Measurements from ENCODE around the gene B3GALT6. TPM values are rescaled to one million over a fixed set of nuclear protein-coding genes. Genes with fewer than 3 reads are reported as not detected.

The B3GALT6 gene
- total RNA-seq, 4 donors from 2014 or later: 1.8 to 23.5 (median 17.6) TPM

GRCh38 chr1:1262758-1263157 lies 30.7 kb downstream of the B3GALT6 start:
- H3K4me1 ChIP-seq: no peaks in the 10 kb centered on the region
- H3K9me3 ChIP-seq: no peaks in the 10 kb centered on the region
- intact Hi-C loops (cut with DNase I; ENCODE audit: low total_unique reads): no loop called here
- H3K27ac ChIP-seq: no peak overlapping the region
- no peak for DNase-seq
- H3K36me3 ChIP-seq: no peaks in the 10 kb centered on the region
- TF ChIP-seq, protein P1, sequence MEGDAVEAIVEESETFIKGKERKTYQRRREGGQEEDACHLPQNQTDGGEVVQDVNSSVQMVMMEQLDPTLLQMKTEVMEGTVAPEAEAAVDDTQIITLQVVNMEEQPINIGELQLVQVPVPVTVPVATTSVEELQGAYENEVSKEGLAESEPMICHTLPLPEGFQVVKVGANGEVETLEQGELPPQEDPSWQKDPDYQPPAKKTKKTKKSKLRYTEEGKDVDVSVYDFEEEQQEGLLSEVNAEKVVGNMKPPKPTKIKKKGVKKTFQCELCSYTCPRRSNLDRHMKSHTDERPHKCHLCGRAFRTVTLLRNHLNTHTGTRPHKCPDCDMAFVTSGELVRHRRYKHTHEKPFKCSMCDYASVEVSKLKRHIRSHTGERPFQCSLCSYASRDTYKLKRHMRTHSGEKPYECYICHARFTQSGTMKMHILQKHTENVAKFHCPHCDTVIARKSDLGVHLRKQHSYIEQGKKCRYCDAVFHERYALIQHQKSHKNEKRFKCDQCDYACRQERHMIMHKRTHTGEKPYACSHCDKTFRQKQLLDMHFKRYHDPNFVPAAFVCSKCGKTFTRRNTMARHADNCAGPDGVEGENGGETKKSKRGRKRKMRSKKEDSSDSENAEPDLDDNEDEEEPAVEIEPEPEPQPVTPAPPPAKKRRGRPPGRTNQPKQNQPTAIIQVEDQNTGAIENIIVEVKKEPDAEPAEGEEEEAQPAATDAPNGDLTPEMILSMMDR (IDR thresholded peaks at IDR 0.05): no peak
- TF ChIP-seq POLR2A (IDR thresholded peaks at IDR 0.05): no peak
- H3K4me3 ChIP-seq: no peak overlapping the region
- H3K27me3 ChIP-seq: no peaks in the 10 kb centered on the region

DNA sequence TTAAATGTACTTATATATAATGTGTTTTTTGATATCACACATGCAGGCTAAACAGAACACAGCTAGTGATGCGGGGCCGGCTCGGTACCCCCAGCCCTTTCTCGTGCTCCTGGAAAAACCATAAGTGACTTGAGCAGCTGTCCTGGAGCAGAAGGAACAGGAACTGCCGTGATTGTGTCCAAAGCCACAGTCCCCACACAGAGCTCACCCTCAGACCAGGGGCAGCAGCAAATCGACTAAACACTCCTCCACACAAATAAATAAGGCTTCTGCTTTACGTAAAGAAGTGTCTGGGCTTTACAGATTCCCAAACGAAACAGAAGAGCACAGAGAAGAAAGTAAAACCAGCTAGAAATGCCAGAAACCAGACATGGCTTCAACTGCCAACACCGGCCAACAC lies 32.0 kb downstream of the B3GALT6 start:
- no peak for TF ChIP-seq POLR2A (IDR thresholded peaks at IDR 0.05)
- TF ChIP-seq, protein P1 (IDR thresholded peaks at IDR 0.05): no peak
- intact Hi-C loops (cut with DNase I; ENCODE audit: low total_unique reads): no loop called here
- Histone ChIP-seq H3K9me3 (no peaks in the 10 kb centered on the region), H3K4me1 (no peaks in the 10 kb centered on the region), H3K27me3 (no peaks in the 10 kb centered on the region), H3K4me3 (no peak overlapping the region), H3K27ac (no peak overlapping the region), H3K36me3 (no peaks in the 10 kb centered on the region)
- DNase-seq: no peak

DNA sequence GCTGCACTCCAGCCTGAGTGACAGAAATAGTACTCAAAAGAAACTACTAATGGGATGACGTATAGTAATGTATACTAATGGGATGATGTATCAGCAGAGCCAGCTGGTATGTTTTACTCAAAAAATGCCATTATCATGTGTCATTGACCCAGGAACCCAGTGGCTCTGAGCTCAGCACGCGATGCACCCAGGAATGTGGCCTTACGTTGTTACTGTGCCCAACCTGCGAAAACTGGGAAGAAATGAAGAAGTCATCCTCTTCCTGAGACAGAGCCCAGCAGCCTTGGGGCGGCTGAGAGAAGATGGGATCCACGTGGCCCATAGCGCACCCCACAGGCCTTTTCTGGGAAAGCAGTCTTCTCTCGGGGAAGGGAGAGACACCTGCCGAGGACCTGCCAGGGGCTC lies 32.8 kb downstream of the B3GALT6 start:
- Histone ChIP-seq H3K27ac (no peak overlapping the region), H3K27me3 (no peaks in the 10 kb centered on the region), H3K4me1 (no peaks in the 10 kb centered on the region), H3K4me3 (no peak overlapping the region), H3K9me3 (no peaks in the 10 kb centered on the region), H3K36me3 (no peaks in the 10 kb centered on the region)
- DNase-seq: no peak
- no peak for TF ChIP-seq POLR2A (IDR thresholded peaks at IDR 0.05)
- TF ChIP-seq, protein P1 (IDR thresholded peaks at IDR 0.05): no peak
- intact Hi-C loops (cut with DNase I; ENCODE audit: low total_unique reads): no loop called here

GRCh38 chr1:1267488-1268283 lies 35.6 kb downstream of the B3GALT6 start:
- Histone ChIP-seq H3K27ac (no peak overlapping the region), H3K36me3 (no peaks in the 10 kb centered on the region), H3K4me1 (peaks cover 12 to 16% of the 10 kb centered on the region in 2 donors), H3K27me3 (no peaks in the 10 kb centered on the region), H3K9me3 (no peaks in the 10 kb centered on the region), H3K4me3 (no peak overlapping the region)
- TF ChIP-seq POLR2A (IDR thresholded peaks at IDR 0.05): no peak
- TF ChIP-seq, protein P1 (IDR thresholded peaks at IDR 0.05): no peak
- no peak for DNase-seq
- intact Hi-C loops (cut with DNase I; ENCODE audit: low total_unique reads): no loop called here

DNA sequence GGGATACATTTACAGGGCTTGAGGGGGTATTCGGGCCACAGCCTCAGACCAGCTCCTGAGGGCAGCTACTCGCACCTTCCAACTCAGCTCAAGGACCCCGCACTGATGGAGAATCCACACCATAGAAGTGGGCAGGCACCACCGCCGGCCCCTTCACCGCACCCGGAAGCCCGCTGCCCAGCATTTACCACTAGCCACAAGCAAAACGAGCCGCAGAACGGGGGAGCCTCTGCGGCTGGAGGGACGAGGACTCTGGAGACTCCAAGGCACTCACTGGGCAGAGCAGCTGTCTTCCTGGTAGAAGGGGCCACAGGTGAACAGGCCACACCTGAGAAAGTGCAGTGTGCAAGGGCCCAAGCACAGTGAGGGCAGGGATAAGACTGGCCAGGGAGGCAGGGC lies 36.2 kb downstream of the B3GALT6 start:
- H3K9me3 ChIP-seq: no peaks in the 10 kb centered on the region
- peaks cover 12 to 16% of the 10 kb centered on the region in 2 donors for H3K4me1 ChIP-seq

More for the DNA sequence above, 36.2 kb downstream of the B3GALT6 start:
- H3K27me3 ChIP-seq: no peaks in the 10 kb centered on the region
- H3K36me3 ChIP-seq: no peaks in the 10 kb centered on the region
- intact Hi-C loops (cut with DNase I; ENCODE audit: low total_unique reads): no loop called here
- DNase-seq: no peak
- H3K4me3 ChIP-seq: no peak overlapping the region
- H3K27ac ChIP-seq: no peak overlapping the region
- TF ChIP-seq, protein P1 (IDR thresholded peaks at IDR 0.05): no peak
- no peak for TF ChIP-seq POLR2A (IDR thresholded peaks at IDR 0.05)

Data from uterus (tissue), 4 donors.